ENCODE data around the gene UBALD1.

DNA sequence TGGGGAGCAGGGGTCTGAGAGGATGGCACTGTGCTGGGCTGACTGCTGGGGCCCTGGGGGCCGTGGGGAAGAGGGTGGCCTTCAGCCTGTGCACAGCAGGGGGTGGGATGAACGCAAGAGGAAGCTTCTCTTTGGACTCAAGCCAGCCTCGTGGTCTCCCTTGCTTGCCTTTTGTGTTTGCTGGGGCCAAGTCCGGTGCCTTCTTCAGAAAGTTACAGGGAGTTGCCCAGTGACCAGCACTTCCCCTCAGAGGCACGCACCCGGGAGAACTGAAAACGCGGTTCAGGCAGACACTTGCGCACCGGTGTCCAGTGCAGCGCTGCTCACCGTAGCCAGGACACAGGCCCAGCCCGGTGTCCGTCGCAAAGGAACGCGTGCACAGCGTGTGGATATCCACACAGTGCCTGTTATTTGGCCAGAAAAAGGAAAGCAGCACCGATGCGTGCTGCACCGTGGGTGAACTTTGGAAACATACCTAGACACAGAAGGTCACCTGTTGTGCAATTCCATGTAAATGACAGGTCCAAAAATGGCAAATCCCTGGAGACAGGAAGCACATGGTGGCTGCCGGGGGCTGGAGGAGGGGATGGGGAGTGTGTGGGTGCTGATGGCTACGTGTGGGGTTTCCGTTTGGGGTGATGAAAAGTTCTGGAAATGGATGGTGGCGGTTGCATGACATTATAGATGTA is 49.2 kb upstream of the UBALD1 start:
- TF ChIP-seq, protein P1, sequence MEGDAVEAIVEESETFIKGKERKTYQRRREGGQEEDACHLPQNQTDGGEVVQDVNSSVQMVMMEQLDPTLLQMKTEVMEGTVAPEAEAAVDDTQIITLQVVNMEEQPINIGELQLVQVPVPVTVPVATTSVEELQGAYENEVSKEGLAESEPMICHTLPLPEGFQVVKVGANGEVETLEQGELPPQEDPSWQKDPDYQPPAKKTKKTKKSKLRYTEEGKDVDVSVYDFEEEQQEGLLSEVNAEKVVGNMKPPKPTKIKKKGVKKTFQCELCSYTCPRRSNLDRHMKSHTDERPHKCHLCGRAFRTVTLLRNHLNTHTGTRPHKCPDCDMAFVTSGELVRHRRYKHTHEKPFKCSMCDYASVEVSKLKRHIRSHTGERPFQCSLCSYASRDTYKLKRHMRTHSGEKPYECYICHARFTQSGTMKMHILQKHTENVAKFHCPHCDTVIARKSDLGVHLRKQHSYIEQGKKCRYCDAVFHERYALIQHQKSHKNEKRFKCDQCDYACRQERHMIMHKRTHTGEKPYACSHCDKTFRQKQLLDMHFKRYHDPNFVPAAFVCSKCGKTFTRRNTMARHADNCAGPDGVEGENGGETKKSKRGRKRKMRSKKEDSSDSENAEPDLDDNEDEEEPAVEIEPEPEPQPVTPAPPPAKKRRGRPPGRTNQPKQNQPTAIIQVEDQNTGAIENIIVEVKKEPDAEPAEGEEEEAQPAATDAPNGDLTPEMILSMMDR (IDR thresholded peaks at IDR 0.05): no peak
- no peak for TF ChIP-seq POLR2AphosphoS5 (IDR thresholded peaks at IDR 0.05; ENCODE audit: low read depth, low read length)

All from Panc1 (cell line).